HepG2 (cell line): ENCODE results near the gene IZUMO4. TPM values are rescaled to one million over a fixed set of nuclear protein-coding genes. Genes with fewer than 3 reads are reported as not detected.

Experiments
- HCFC1 ChIP-seq: fragments of 150-350 bp; IDR thresholded peaks from 2 replicates; pipeline ENCODE4 v1.6.1; 2014; ENCODE audit warnings: low read depth, low read length
- KLF9 ChIP-seq: IDR thresholded peaks from 2 replicates; pipeline ENCODE4 v1.6.1; 2016; ENCODE audit warnings: low read depth
- RARA ChIP-seq: IDR thresholded peaks from 2 replicates; pipeline ENCODE4 v1.6.1; 2016; ENCODE audit warnings: missing genetic modification reagents, missing compliant biosample characterization
- SOX5 ChIP-seq: IDR thresholded peaks from 2 replicates; pipeline ENCODE4 v1.6.1; 2016; ENCODE audit warnings: borderline replicate concordance
- SPEN ChIP-seq: sonication (generic); formaldehyde crosslinking; IDR thresholded peaks from 2 replicates; pipeline ENCODE4 v1.5.1; 2020; ENCODE audit warnings: low read depth, mild to moderate bottlenecking, missing genetic modification reagents
- TBP ChIP-seq: sonication (generic); formaldehyde crosslinking; IDR thresholded peaks from 2 replicates; pipeline ENCODE4 v1.5.0; 2020; ENCODE audit warnings: missing genetic modification reagents
- THAP7 ChIP-seq: sonication (generic); formaldehyde crosslinking; IDR thresholded peaks from 2 replicates; pipeline ENCODE4 v1.8.1; 2023; ENCODE audit warnings: mild to moderate bottlenecking, missing genetic modification reagents
- ZBTB4 ChIP-seq: sonication (generic); formaldehyde crosslinking; IDR thresholded peaks from 2 replicates; pipeline ENCODE4 v1.4.0; 2020; ENCODE audit warnings: missing genetic modification reagents, mild to moderate bottlenecking, borderline replicate concordance
- ZBTB43 ChIP-seq: sonication (generic); formaldehyde crosslinking; conservative IDR thresholded peaks from 2 replicates; pipeline ENCODE4 v1.4.0; 2020; ENCODE audit warnings: missing genetic modification reagents
- ZEB1 ChIP-seq: IDR thresholded peaks from 2 replicates; pipeline ENCODE4 v1.6.1; 2012; ENCODE audit warnings: mild to moderate bottlenecking, low read depth, inconsistent platforms; ENCODE audit not compliant: insufficient replicate concordance
- ZNF280B ChIP-seq: sonication (generic); formaldehyde crosslinking; IDR thresholded peaks from 2 replicates; pipeline ENCODE4 v1.5.0; 2020; ENCODE audit warnings: missing genetic modification reagents, mild to moderate bottlenecking, borderline replicate concordance
- ZNF414 ChIP-seq: sonication (generic); formaldehyde crosslinking; IDR thresholded peaks from 2 replicates; pipeline ENCODE4 v1.5.0; 2020; ENCODE audit warnings: missing genetic modification reagents
- ZNF558 ChIP-seq: sonication (generic); formaldehyde crosslinking; IDR thresholded peaks from 2 replicates; pipeline ENCODE4 v1.9.0; 2022; ENCODE audit warnings: mild to moderate bottlenecking, missing genetic modification reagents, borderline replicate concordance
- ZNF580 ChIP-seq: IDR thresholded peaks from 2 replicates; pipeline ENCODE4 v1.6.1; 2016; ENCODE audit warnings: low read depth, borderline replicate concordance
- ZNF746 ChIP-seq: sonication (generic); formaldehyde crosslinking; IDR thresholded peaks from 2 replicates; pipeline ENCODE4 v1.8.0; 2022; ENCODE audit warnings: mild to moderate bottlenecking, missing genetic modification reagents
- ZNF768 ChIP-seq: sonication (generic); formaldehyde crosslinking; IDR thresholded peaks from 2 replicates; pipeline ENCODE4 v1.4.0; 2020; ENCODE audit warnings: missing genetic modification reagents
- ZNF850 ChIP-seq: sonication (generic); formaldehyde crosslinking; conservative IDR thresholded peaks from 2 replicates; pipeline ENCODE4 v1.9.0; 2021; ENCODE audit warnings: mild to moderate bottlenecking, missing genetic modification reagents
- polyA plus RNA-seq, 8 experiments: library from polyadenylated mRNA; depleted of rRNA in 3 of 8; stranded (reverse) in 7 of 8; unstranded in 1 of 8; fragments of >200 nt; fragmentation: Illumina TruSeq in 4 of 8; extraction: Trizol in 4 of 8; gene quantifications; 2 replicates each; pipeline versions ENCODE4 v1.2.1 to v1.2.3, GENCODE V29; 2011 to 2016; ENCODE audit warnings: low read depth in 4 of 8, missing spikeins in 1 of 8, mixed read lengths in 1 of 8; ENCODE audit not compliant: insufficient read depth in 1 of 8
- total RNA-seq, 5 experiments: library from RNA; depleted of rRNA; stranded (reverse); fragments of >200 nt; fragmentation: Illumina TruSeq; extraction: Trizol; gene quantifications; 2 replicates each; pipeline ENCODE4 v1.2.3, GENCODE V29; 2016; ENCODE audit warnings: low read depth in 1 of 5

IZUMO4 gene
- total and polyA plus RNA-seq, 2 of the 13 experiments (the other 11 are each of a cell fraction or from before 2014, with no cell fraction given), result 0.77 to 3.9 TPM

GRCh38 chr19:2059422-2060201 lies 37.1 kb upstream of the IZUMO4 start (continued):
- TF ChIP-seq ZNF768 (peak; percentile 75; the same call in 1 of the 2 replicates), ZBTB43 (peak; percentile 40; the same call in 1 of the 2 replicates), ZBTB4 (CRISPR knock-in tag) (no peak), ZNF280B (peak; percentile 51; the same call in 1 of the 2 replicates), TBP (no peak), KLF9 (0 out of 2 replicates have a peak, but pooled peaks have one; percentile 54), THAP7 (CRISPR knock-in tag) (peak; percentile 83), HCFC1 (0 out of 2 replicates have a peak, but pooled peaks have one; percentile 3), RARA (CRISPR knock-in tag) (peak; percentile 75), ZNF850 (CRISPR knock-in tag) (no peak; the same call in 1 of the 2 replicates), ZEB1 (peak; percentile 71), ZNF414 (CRISPR knock-in tag) (peak; percentile 81; the same call in 1 of the 2 replicates), SPEN (CRISPR knock-in tag) (peak; percentile 68; the same call in 1 of the 2 replicates), ZNF558 (CRISPR knock-in tag) (peak; percentile 72; the same call in 1 of the 2 replicates), SOX5 (peak; percentile 48; the same call in 1 of the 2 replicates), ZNF746 (peak; percentile 49; the same call in 1 of the 2 replicates), ZNF580 (CRISPR knock-in tag) (peak; percentile 57; the same call in 1 of the 2 replicates)
